ENCODE results near the gene LHFPL6.

The LHFPL6 gene

GRCh38 chr13:39371706-39372105 lies 231.3 kb downstream of the LHFPL6 start:
- TF ChIP-seq POLR2AphosphoS5 (IDR thresholded peaks at IDR 0.05; ENCODE audit: low read depth, low read length), result no peak
- TF ChIP-seq TAF1 (IDR thresholded peaks at IDR 0.05; ENCODE audit: borderline replicate concordance, insufficient read depth, low read length), result no peak
- no peak for TF ChIP-seq FOXP2 (optimal IDR thresholded peaks at IDR 0.05; ENCODE audit: borderline replicate concordance, extremely low read depth, extremely low read length, insufficient read depth)
- TF ChIP-seq SIN3A (IDR thresholded peaks at IDR 0.05; ENCODE audit: borderline replicate concordance, insufficient read depth, low read length), result no peak
- no peak for TF ChIP-seq REST (IDR thresholded peaks at IDR 0.05; ENCODE audit: insufficient read depth in 1 of 2, low read depth in 2 of 2, low read length in 2 of 2)

- TF ChIP-seq TAF1 (IDR thresholded peaks at IDR 0.05; ENCODE audit: borderline replicate concordance, insufficient read depth, low read length) (no peak), FOXP2 (optimal IDR thresholded peaks at IDR 0.05; ENCODE audit: borderline replicate concordance, extremely low read depth, extremely low read length, insufficient read depth) (no peak), REST (IDR thresholded peaks at IDR 0.05; ENCODE audit: insufficient read depth in 1 of 2, low read depth in 2 of 2, low read length in 2 of 2) (no peak), SIN3A (IDR thresholded peaks at IDR 0.05; ENCODE audit: borderline replicate concordance, insufficient read depth, low read length) (no peak), POLR2AphosphoS5 (IDR thresholded peaks at IDR 0.05; ENCODE audit: low read depth, low read length) (no peak)
Observed at GRCh38 chr13:39370554-39370953, 232.4 kb downstream of the LHFPL6 start.

- TF ChIP-seq TAF1 (IDR thresholded peaks at IDR 0.05; ENCODE audit: borderline replicate concordance, insufficient read depth, low read length) (no peak), SIN3A (IDR thresholded peaks at IDR 0.05; ENCODE audit: borderline replicate concordance, insufficient read depth, low read length) (no peak), POLR2AphosphoS5 (IDR thresholded peaks at IDR 0.05; ENCODE audit: low read depth, low read length) (no peak), FOXP2 (optimal IDR thresholded peaks at IDR 0.05; ENCODE audit: borderline replicate concordance, extremely low read depth, extremely low read length, insufficient read depth) (no peak)
Observed at GRCh38 chr13:39370048-39370447, 232.9 kb downstream of the LHFPL6 start.

- TF ChIP-seq TAF1 (IDR thresholded peaks at IDR 0.05; ENCODE audit: borderline replicate concordance, insufficient read depth, low read length), result no peak
- TF ChIP-seq REST (IDR thresholded peaks at IDR 0.05; ENCODE audit: insufficient read depth in 1 of 2, low read depth in 2 of 2, low read length in 2 of 2), result no peak
- TF ChIP-seq SIN3A (IDR thresholded peaks at IDR 0.05; ENCODE audit: borderline replicate concordance, insufficient read depth, low read length), result no peak
- TF ChIP-seq FOXP2 (optimal IDR thresholded peaks at IDR 0.05; ENCODE audit: borderline replicate concordance, extremely low read depth, extremely low read length, insufficient read depth), result no peak
- TF ChIP-seq POLR2AphosphoS5 (IDR thresholded peaks at IDR 0.05; ENCODE audit: low read depth, low read length), result no peak
Observed at GRCh38 chr13:39369161-39369890, 233.7 kb downstream of the LHFPL6 start.

- TF ChIP-seq POLR2AphosphoS5 (IDR thresholded peaks at IDR 0.05; ENCODE audit: low read depth, low read length) (no peak), SIN3A (IDR thresholded peaks at IDR 0.05; ENCODE audit: borderline replicate concordance, insufficient read depth, low read length) (no peak)
Observed at GRCh38 chr13:39365879-39366278, 237.1 kb downstream of the LHFPL6 start.

- TF ChIP-seq FOXP2 (optimal IDR thresholded peaks at IDR 0.05; ENCODE audit: borderline replicate concordance, extremely low read depth, extremely low read length, insufficient read depth) (no peak), TAF1 (IDR thresholded peaks at IDR 0.05; ENCODE audit: borderline replicate concordance, insufficient read depth, low read length) (no peak), REST (IDR thresholded peaks at IDR 0.05; ENCODE audit: insufficient read depth in 1 of 2, low read depth in 2 of 2, low read length in 2 of 2) (no peak), SIN3A (IDR thresholded peaks at IDR 0.05; ENCODE audit: borderline replicate concordance, insufficient read depth, low read length) (no peak), POLR2AphosphoS5 (IDR thresholded peaks at IDR 0.05; ENCODE audit: low read depth, low read length) (no peak)
Observed at GRCh38 chr13:39364947-39365468, 238.0 kb downstream of the LHFPL6 start.
